H1 (cell line): Measurements from ENCODE around the gene KXD1.

Experiments used
- EZH2 ChIP-seq: fragments of 200-600 bp; sonication (generic); IDR thresholded peaks from 2 replicates; pipeline ENCODE4 v1.7.1; 2012; ENCODE audit warnings: low read depth, mild to moderate bottlenecking, moderate library complexity, low read length, inconsistent platforms; ENCODE audit not compliant: severe bottlenecking
- POLR2A ChIP-seq, 2 experiments: IDR thresholded peaks; 1 replicate in 1 of 2; 2 replicates in 1 of 2; pipeline ENCODE4 v1.6.1; 2011; ENCODE audit warnings: low read depth in 2 of 2, low read length in 2 of 2, mild to moderate bottlenecking in 2 of 2; ENCODE audit errors: control extremely low read depth in 1 of 2
- TF ChIP-seq, protein P1 (sequence below), 3 experiments: IDR thresholded peaks; 1 replicate in 2 of 3; 2 replicates in 1 of 3; pipeline versions ENCODE4 v1.5.1 to v1.6.1; 2011; ENCODE audit warnings: low read length in 3 of 3, mild to moderate bottlenecking in 3 of 3, inconsistent platforms in 2 of 3, low read depth in 1 of 3, moderate library complexity in 1 of 3; ENCODE audit not compliant: insufficient read depth in 1 of 3; ENCODE audit errors: control extremely low read depth in 1 of 3

DNA sequence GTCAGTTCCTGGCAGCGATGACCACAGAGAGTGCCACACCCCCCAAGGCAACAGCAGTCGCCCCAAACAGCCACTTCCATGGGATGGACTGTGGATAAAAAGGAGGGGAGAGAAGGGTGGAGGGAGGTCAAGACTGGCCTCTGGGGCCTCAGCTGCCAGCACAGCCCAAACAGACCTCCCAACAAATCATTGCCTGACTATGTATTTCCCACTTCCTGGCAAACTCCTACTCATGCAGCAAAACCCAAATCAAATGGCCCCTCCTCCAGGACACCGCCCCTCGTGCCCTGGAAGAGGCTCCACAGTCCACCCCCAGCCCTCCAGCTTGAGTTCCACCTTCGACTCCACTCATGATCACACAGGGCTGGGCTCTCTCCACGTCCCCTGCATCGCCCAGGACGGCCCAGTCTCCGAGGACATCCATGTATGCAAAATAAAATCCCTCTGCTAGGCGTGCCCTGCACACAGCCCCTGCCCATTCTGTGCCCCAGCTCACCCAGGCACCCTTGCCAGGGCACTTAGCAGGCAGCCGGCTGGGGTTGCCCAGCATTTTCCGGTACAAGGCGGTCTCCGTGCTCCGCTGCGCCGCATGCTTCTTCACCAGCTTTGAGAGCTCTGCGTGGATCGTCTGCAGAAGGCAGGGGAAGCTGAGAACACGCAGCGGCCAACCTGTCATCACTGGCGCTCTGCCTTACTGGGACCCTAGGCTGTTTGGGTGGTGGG lies 25.3 kb upstream of the KXD1 start:
- no peak for TF ChIP-seq EZH2
- TF ChIP-seq, protein P1, sequence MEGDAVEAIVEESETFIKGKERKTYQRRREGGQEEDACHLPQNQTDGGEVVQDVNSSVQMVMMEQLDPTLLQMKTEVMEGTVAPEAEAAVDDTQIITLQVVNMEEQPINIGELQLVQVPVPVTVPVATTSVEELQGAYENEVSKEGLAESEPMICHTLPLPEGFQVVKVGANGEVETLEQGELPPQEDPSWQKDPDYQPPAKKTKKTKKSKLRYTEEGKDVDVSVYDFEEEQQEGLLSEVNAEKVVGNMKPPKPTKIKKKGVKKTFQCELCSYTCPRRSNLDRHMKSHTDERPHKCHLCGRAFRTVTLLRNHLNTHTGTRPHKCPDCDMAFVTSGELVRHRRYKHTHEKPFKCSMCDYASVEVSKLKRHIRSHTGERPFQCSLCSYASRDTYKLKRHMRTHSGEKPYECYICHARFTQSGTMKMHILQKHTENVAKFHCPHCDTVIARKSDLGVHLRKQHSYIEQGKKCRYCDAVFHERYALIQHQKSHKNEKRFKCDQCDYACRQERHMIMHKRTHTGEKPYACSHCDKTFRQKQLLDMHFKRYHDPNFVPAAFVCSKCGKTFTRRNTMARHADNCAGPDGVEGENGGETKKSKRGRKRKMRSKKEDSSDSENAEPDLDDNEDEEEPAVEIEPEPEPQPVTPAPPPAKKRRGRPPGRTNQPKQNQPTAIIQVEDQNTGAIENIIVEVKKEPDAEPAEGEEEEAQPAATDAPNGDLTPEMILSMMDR (IDR thresholded peaks at IDR 0.05; ENCODE audit: control extremely low read depth in 1 of 3, insufficient read depth in 1 of 3, low read depth in 1 of 3, low read length in 3 of 3): no peak
- TF ChIP-seq POLR2A (IDR thresholded peaks at IDR 0.05; ENCODE audit: control extremely low read depth in 1 of 2, low read depth in 2 of 2, low read length in 2 of 2): no peak
